Measurements from ENCODE around the gene CDH4.

GRCh38 chr20:61314326-61315010 is 62.4 kb downstream of the CDH4 start:
- TF ChIP-seq CTCF (conservative IDR thresholded peaks at IDR 0.05; ENCODE audit: low read depth, low read length) (no peak), MAFK (IDR thresholded peaks at IDR 0.05; ENCODE audit: low read depth, low read length) (no peak), MXI1 (IDR thresholded peaks at IDR 0.05; ENCODE audit: borderline replicate concordance, low read depth, low read length) (no peak), SMC3 (IDR thresholded peaks at IDR 0.05; ENCODE audit: low read depth, low read length) (no peak)

Measured in IMR-90 (cell line).